ENCODE results near the gene ZNF202.

ZNF202 gene

DNA sequence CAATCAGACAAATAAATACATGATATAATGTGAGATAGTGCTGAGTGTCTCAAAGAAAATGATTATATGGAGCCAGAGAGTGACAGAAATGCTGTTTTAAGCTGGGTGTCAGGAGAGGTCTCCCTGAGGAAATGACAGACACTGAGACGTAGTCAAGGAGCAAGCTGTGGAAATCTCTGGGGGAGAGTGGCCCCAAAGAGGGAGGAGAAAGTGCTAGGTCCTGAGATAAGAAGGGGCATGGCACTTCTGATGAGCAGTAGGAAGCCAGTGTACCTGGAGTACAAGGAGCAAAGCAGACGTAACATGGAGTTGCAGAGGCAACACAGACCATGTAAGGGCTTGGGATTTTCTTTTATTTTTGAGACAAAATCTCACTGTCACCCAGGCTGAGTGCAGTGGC lies 38.8 kb downstream of the ZNF202 start:
- Histone ChIP-seq H3K4me1 (ENCODE audit: insufficient read depth, low read length) (no peaks in the 10 kb centered on the region), H3K9ac (ENCODE audit: low read depth, low read length) (no peak overlapping the region), H3K9me3 (ENCODE audit: insufficient read depth, low read depth, low read length) (no peaks in the 10 kb centered on the region), H3K27me3 (ENCODE audit: insufficient read depth, low read length) (no peaks in the 10 kb centered on the region), H3K36me3 (ENCODE audit: insufficient read depth, low read depth, low read length) (no peaks in the 10 kb centered on the region), H3K4me3 (ENCODE audit: low read length) (no peak overlapping the region), H3K27ac (ENCODE audit: low read length) (no peak overlapping the region)

GRCh38 chr11:123702139-123702538 lies 39.3 kb downstream of the ZNF202 start:
- no peaks in the 10 kb centered on the region for H3K27me3 ChIP-seq (ENCODE audit: insufficient read depth, low read length)
- no peaks in the 10 kb centered on the region for H3K36me3 ChIP-seq (ENCODE audit: insufficient read depth, low read depth, low read length)
- H3K9ac ChIP-seq (ENCODE audit: low read depth, low read length), result no peak overlapping the region
- no peaks in the 10 kb centered on the region for H3K4me1 ChIP-seq (ENCODE audit: insufficient read depth, low read length)
- no peaks in the 10 kb centered on the region for H3K9me3 ChIP-seq (ENCODE audit: insufficient read depth, low read depth, low read length)
- H3K4me3 ChIP-seq (ENCODE audit: low read length), result no peak overlapping the region
- H3K27ac ChIP-seq (ENCODE audit: low read length), result no peak overlapping the region

DNA sequence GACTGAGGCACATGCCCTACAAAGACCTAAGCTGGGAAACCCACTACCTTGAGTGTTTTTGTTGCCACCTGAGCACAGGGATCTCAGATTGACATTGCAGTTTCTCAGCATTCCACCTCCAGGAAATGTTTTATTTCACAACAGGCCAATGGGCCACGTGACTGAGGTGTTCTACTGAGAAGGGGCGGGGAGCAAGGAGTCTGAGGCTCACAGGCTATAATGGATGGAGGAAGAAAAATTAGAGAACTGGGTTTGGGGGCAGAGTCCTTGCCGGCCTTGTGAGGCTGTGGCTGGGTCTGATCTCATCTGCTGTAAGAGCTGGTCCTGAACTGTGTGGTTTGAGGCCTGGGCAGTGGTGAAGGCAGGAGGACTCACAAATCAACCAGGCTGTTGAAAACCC lies 40.7 kb downstream of the ZNF202 start:
- Histone ChIP-seq H3K27ac (ENCODE audit: low read length) (no peak overlapping the region), H3K9me3 (ENCODE audit: insufficient read depth, low read depth, low read length) (no peaks in the 10 kb centered on the region), H3K9ac (ENCODE audit: low read depth, low read length) (no peak overlapping the region), H3K4me1 (ENCODE audit: insufficient read depth, low read length) (no peaks in the 10 kb centered on the region), H3K4me3 (ENCODE audit: low read length) (no peak overlapping the region), H3K36me3 (ENCODE audit: insufficient read depth, low read depth, low read length) (no peaks in the 10 kb centered on the region), H3K27me3 (ENCODE audit: insufficient read depth, low read length) (no peaks in the 10 kb centered on the region)

- Histone ChIP-seq H3K4me3 (ENCODE audit: low read length) (no peak overlapping the region), H3K27me3 (ENCODE audit: insufficient read depth, low read length) (no peaks in the 10 kb centered on the region), H3K9me3 (ENCODE audit: insufficient read depth, low read depth, low read length) (no peaks in the 10 kb centered on the region), H3K4me1 (ENCODE audit: insufficient read depth, low read length) (no peaks in the 10 kb centered on the region), H3K27ac (ENCODE audit: low read length) (no peak overlapping the region), H3K9ac (ENCODE audit: low read depth, low read length) (no peak overlapping the region), H3K36me3 (ENCODE audit: insufficient read depth, low read depth, low read length) (no peaks in the 10 kb centered on the region)
These were observed 42.8 kb downstream of the ZNF202 start for GRCh38 chr11:123698546-123699127.

DNA sequence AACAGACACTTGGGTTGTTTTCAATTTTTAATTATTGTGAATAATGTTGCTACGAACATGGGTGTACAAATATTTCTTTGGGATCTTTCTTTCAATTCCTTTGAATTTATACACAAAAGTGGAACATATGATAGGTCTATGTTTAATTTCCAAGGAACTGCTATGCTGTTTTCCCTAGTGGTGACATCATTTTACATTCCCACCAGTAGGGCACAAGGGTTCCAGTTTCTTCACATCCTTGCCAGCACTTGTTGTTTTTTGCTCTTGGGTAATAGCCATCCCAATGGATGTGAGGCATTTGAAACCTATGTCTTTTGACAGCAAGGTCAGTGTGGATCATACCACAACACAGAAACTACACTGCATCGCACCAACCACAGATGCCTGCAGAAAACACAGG lies 45.3 kb downstream of the ZNF202 start:
- Histone ChIP-seq H3K9me3 (ENCODE audit: insufficient read depth, low read depth, low read length) (no peaks in the 10 kb centered on the region), H3K27ac (ENCODE audit: low read length) (no peak overlapping the region), H3K27me3 (ENCODE audit: insufficient read depth, low read length) (no peaks in the 10 kb centered on the region), H3K4me3 (ENCODE audit: low read length) (no peak overlapping the region), H3K4me1 (ENCODE audit: insufficient read depth, low read length) (no peaks in the 10 kb centered on the region), H3K36me3 (ENCODE audit: insufficient read depth, low read depth, low read length) (no peaks in the 10 kb centered on the region), H3K9ac (ENCODE audit: low read depth, low read length) (no peak overlapping the region)

GRCh38 chr11:123695231-123695630 lies 46.2 kb downstream of the ZNF202 start:
- no peaks in the 10 kb centered on the region for H3K27me3 ChIP-seq (ENCODE audit: insufficient read depth, low read length)
- H3K9me3 ChIP-seq (ENCODE audit: insufficient read depth, low read depth, low read length), result no peaks in the 10 kb centered on the region
- H3K9ac ChIP-seq (ENCODE audit: low read depth, low read length), result no peak overlapping the region
- no peaks in the 10 kb centered on the region for H3K36me3 ChIP-seq (ENCODE audit: insufficient read depth, low read depth, low read length)
- no peak overlapping the region for H3K4me3 ChIP-seq (ENCODE audit: low read length)
- H3K27ac ChIP-seq (ENCODE audit: low read length), result no peak overlapping the region
- H3K4me1 ChIP-seq (ENCODE audit: insufficient read depth, low read length), result no peaks in the 10 kb centered on the region

DNA sequence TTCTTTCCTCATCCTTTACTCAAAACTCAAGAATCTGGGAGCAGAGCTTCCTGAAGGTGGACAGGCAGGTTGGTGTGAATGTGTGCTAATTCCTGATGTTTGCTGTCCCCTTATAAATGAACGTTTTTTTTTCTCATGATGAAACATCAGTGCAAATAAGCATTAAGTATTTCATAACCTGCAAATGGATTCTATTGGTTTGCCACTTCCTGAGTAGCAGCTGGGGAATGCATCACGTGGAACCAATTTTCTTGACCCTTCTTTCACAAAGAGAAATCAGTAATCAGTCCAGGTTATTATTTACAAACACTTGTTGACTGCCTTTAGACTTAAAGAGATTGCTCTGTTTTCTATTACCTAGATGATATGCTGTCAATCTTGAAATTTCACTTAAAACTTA lies 46.9 kb downstream of the ZNF202 start:
- Histone ChIP-seq H3K4me3 (ENCODE audit: low read length) (no peak overlapping the region), H3K9me3 (ENCODE audit: insufficient read depth, low read depth, low read length) (no peaks in the 10 kb centered on the region), H3K4me1 (ENCODE audit: insufficient read depth, low read length) (no peaks in the 10 kb centered on the region), H3K27me3 (ENCODE audit: insufficient read depth, low read length) (no peaks in the 10 kb centered on the region), H3K9ac (ENCODE audit: low read depth, low read length) (no peak overlapping the region), H3K36me3 (ENCODE audit: insufficient read depth, low read depth, low read length) (no peaks in the 10 kb centered on the region), H3K27ac (ENCODE audit: low read length) (no peak overlapping the region)

- no peaks in the 10 kb centered on the region for H3K27me3 ChIP-seq (ENCODE audit: insufficient read depth, low read length)
- no peak overlapping the region for H3K4me3 ChIP-seq (ENCODE audit: low read length)
- H3K9me3 ChIP-seq (ENCODE audit: insufficient read depth, low read depth, low read length), result no peaks in the 10 kb centered on the region
- no peak overlapping the region for H3K27ac ChIP-seq (ENCODE audit: low read length)
- H3K36me3 ChIP-seq (ENCODE audit: insufficient read depth, low read depth, low read length), result no peaks in the 10 kb centered on the region
- H3K4me1 ChIP-seq (ENCODE audit: insufficient read depth, low read length), result no peaks in the 10 kb centered on the region
- H3K9ac ChIP-seq (ENCODE audit: low read depth, low read length), result no peak overlapping the region
These were observed 48.5 kb downstream of the ZNF202 start for GRCh38 chr11:123692961-123693360.

- no peaks in the 10 kb centered on the region for H3K27me3 ChIP-seq (ENCODE audit: insufficient read depth, low read length)
- H3K9me3 ChIP-seq (ENCODE audit: insufficient read depth, low read depth, low read length), result no peaks in the 10 kb centered on the region
- H3K27ac ChIP-seq (ENCODE audit: low read length), result no peak overlapping the region
- H3K4me3 ChIP-seq (ENCODE audit: low read length), result no peak overlapping the region
- no peaks in the 10 kb centered on the region for H3K36me3 ChIP-seq (ENCODE audit: insufficient read depth, low read depth, low read length)
- H3K9ac ChIP-seq (ENCODE audit: low read depth, low read length), result no peak overlapping the region
- no peaks in the 10 kb centered on the region for H3K4me1 ChIP-seq (ENCODE audit: insufficient read depth, low read length)
These were observed 51.0 kb downstream of the ZNF202 start for GRCh38 chr11:123690485-123690884.

- H3K27me3 ChIP-seq (ENCODE audit: insufficient read depth, low read length), result no peaks in the 10 kb centered on the region
- H3K9me3 ChIP-seq (ENCODE audit: insufficient read depth, low read depth, low read length), result no peaks in the 10 kb centered on the region
- H3K27ac ChIP-seq (ENCODE audit: low read length), result no peak overlapping the region
- no peak overlapping the region for H3K4me3 ChIP-seq (ENCODE audit: low read length)
- H3K36me3 ChIP-seq (ENCODE audit: insufficient read depth, low read depth, low read length), result no peaks in the 10 kb centered on the region
- H3K4me1 ChIP-seq (ENCODE audit: insufficient read depth, low read length), result no peaks in the 10 kb centered on the region; the same call in 1 of the 2 replicates
- H3K9ac ChIP-seq (ENCODE audit: low read depth, low read length), result no peak overlapping the region
These were observed 56.9 kb downstream of the ZNF202 start for GRCh38 chr11:123684601-123685000.

- Histone ChIP-seq H3K27ac (ENCODE audit: low read length) (no peak overlapping the region), H3K27me3 (ENCODE audit: insufficient read depth, low read length) (no peaks in the 10 kb centered on the region), H3K36me3 (ENCODE audit: insufficient read depth, low read depth, low read length) (no peaks in the 10 kb centered on the region), H3K4me1 (ENCODE audit: insufficient read depth, low read length) (no peaks in the 10 kb centered on the region; the same call in 1 of the 2 replicates), H3K9me3 (ENCODE audit: insufficient read depth, low read depth, low read length) (no peaks in the 10 kb centered on the region), H3K4me3 (ENCODE audit: low read length) (no peak overlapping the region), H3K9ac (ENCODE audit: low read depth, low read length) (no peak overlapping the region)
These were observed 57.9 kb downstream of the ZNF202 start for GRCh38 chr11:123683428-123684170.

DNA sequence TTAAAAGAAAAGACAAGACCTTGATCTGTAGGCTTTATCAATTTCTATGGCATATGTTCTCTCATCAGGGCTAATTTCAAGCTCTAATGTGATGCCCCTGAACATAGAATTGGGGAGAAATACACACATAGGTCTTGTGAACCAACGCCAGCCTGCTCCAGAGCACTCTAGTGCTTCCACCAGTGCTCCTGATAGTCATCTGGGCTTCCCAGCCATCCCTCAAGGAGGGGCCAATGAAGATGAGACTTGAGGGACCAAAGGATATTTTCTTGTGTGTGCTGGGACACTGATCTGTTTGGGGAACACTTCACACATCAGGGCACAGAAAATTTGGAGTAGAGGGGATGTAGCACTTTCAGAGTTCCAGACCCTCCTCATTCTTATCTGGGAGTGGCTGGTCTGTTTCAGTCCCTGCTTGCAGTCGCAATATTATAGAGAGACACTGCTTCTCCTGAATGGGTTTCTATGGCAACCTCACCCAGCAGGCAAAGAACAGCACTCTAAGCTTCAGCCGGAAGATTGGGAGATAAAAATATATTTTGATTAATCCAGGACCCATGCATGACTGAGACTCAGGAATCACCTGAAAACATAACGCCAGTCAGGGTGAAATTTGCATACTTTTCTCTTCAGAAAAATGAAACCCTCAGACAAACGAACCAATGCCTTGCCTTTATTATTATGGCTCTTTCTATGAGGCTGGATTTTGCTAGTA lies 58.6 kb downstream of the ZNF202 start:
- Histone ChIP-seq H3K4me1 (ENCODE audit: insufficient read depth, low read length) (no peaks in the 10 kb centered on the region; the same call in 1 of the 2 replicates), H3K27me3 (ENCODE audit: insufficient read depth, low read length) (no peaks in the 10 kb centered on the region), H3K36me3 (ENCODE audit: insufficient read depth, low read depth, low read length) (no peaks in the 10 kb centered on the region), H3K4me3 (ENCODE audit: low read length) (no peak overlapping the region), H3K9ac (ENCODE audit: low read depth, low read length) (no peak overlapping the region), H3K27ac (ENCODE audit: low read length) (no peak overlapping the region), H3K9me3 (ENCODE audit: insufficient read depth, low read depth, low read length) (no peaks in the 10 kb centered on the region)

All from iPS-20b (cell line).